LNCaP clone FGC (cell line): ENCODE measurements around the gene MRTFB.

Experiments
- DNase-seq: peaks from one replicate; pipeline ENCODE4 v3.0.0-alpha.2; 2011; ENCODE audit warnings: low read depth
- H3K4me3 ChIP-seq: 2 replicates; pipeline ENCODE4 v1.5.1; 2011; ENCODE audit warnings: mild to moderate bottlenecking, low read depth, low read length, control low read depth
- CTCF ChIP-seq: IDR thresholded peaks from 2 replicates; pipeline ENCODE4 v1.5.1; 2012; ENCODE audit warnings: mild to moderate bottlenecking; ENCODE audit not compliant: control insufficient read depth, insufficient read depth; ENCODE audit errors: extremely low read depth

Gene MRTFB

GRCh38 chr16:14280541-14280940, 209.4 kb downstream of the MRTFB start:
- TF ChIP-seq CTCF, result no peak
- no peak for DNase-seq
- H3K4me3 ChIP-seq, result no peak overlapping the region

- H3K4me3 ChIP-seq, result no peak overlapping the region
- no peak for DNase-seq
- no peak for TF ChIP-seq CTCF
Observed at GRCh38 chr16:14283786-14284185, 212.7 kb downstream of the MRTFB start.

- peak overlapping the region; percentile 92 for H3K4me3 ChIP-seq
- no peak for DNase-seq
- no peak for TF ChIP-seq CTCF
Observed at GRCh38 chr16:14284371-14284770, 213.3 kb downstream of the MRTFB start.

GRCh38 chr16:14284930-14285512, 213.9 kb downstream of the MRTFB start:
- TF ChIP-seq CTCF, result peak; percentile 74
- peak overlapping the region; percentile 92 for H3K4me3 ChIP-seq
- DNase-seq, result peak; percentile 63

- peak; percentile 78 for DNase-seq
- TF ChIP-seq CTCF, result no peak
Observed at GRCh38 chr16:14285513-14286367, 214.6 kb downstream of the MRTFB start.

GRCh38 chr16:14286368-14287230, 215.5 kb downstream of the MRTFB start:
- H3K4me3 ChIP-seq, result peak overlapping the region; percentile 92
- DNase-seq, result no peak
- TF ChIP-seq CTCF, result no peak

More at GRCh38 chr16:14285513-14286367, 214.6 kb downstream of the MRTFB start:
- H3K4me3 ChIP-seq, result peak overlapping the region; percentile 92
